ENCODE measurements around the gene NR2C2.

DNA sequence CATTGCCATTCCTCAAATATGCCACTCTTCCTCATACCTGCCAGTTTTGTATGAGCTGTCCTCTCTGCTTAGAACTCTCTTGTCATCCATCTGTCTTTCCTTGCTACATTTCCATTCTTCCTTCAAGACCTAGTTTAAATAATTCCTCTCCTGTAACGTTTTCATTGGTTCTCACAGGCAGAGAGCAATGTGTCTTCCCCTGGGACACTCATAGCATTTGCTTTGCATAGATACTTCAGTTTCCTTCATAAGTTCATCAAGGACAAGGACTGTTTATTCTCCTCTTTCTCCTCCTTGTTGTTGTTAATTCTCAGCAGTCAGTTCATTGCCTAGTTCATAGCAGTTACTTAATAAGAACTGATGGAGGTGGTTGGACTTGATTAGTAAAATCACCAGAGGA, 10.5 kb downstream of the NR2C2 start:
- TF ChIP-seq, protein P1, sequence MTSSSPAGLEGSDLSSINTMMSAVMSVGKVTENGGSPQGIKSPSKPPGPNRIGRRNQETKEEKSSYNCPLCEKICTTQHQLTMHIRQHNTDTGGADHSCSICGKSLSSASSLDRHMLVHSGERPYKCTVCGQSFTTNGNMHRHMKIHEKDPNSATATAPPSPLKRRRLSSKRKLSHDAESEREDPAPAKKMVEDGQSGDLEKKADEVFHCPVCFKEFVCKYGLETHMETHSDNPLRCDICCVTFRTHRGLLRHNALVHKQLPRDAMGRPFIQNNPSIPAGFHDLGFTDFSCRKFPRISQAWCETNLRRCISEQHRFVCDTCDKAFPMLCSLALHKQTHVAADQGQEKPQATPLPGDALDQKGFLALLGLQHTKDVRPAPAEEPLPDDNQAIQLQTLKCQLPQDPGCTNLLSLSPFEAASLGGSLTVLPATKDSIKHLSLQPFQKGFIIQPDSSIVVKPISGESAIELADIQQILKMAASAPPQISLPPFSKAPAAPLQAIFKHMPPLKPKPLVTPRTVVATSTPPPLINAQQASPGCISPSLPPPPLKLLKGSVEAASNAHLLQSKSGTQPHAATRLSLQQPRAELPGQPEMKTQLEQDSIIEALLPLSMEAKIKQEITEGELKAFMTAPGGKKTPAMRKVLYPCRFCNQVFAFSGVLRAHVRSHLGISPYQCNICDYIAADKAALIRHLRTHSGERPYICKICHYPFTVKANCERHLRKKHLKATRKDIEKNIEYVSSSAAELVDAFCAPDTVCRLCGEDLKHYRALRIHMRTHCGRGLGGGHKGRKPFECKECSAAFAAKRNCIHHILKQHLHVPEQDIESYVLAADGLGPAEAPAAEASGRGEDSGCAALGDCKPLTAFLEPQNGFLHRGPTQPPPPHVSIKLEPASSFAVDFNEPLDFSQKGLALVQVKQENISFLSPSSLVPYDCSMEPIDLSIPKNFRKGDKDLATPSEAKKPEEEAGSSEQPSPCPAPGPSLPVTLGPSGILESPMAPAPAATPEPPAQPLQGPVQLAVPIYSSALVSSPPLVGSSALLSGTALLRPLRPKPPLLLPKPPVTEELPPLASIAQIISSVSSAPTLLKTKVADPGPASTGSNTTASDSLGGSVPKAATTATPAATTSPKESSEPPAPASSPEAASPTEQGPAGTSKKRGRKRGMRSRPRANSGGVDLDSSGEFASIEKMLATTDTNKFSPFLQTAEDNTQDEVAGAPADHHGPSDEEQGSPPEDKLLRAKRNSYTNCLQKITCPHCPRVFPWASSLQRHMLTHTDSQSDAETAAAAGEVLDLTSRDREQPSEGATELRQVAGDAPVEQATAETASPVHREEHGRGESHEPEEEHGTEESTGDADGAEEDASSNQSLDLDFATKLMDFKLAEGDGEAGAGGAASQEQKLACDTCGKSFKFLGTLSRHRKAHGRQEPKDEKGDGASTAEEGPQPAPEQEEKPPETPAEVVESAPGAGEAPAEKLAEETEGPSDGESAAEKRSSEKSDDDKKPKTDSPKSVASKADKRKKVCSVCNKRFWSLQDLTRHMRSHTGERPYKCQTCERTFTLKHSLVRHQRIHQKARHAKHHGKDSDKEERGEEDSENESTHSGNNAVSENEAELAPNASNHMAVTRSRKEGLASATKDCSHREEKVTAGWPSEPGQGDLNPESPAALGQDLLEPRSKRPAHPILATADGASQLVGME (CRISPR knock-in tag; IDR thresholded peaks at IDR 0.05), result no peak
- TF ChIP-seq, protein P2, sequence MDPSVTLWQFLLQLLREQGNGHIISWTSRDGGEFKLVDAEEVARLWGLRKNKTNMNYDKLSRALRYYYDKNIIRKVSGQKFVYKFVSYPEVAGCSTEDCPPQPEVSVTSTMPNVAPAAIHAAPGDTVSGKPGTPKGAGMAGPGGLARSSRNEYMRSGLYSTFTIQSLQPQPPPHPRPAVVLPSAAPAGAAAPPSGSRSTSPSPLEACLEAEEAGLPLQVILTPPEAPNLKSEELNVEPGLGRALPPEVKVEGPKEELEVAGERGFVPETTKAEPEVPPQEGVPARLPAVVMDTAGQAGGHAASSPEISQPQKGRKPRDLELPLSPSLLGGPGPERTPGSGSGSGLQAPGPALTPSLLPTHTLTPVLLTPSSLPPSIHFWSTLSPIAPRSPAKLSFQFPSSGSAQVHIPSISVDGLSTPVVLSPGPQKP (CRISPR knock-in tag; IDR thresholded peaks at IDR 0.05), result no peak
- TF ChIP-seq RAD51 (IDR thresholded peaks at IDR 0.05; ENCODE audit: borderline replicate concordance, low read depth) (no peak), ETV6 (IDR thresholded peaks at IDR 0.05; ENCODE audit: borderline replicate concordance in 1 of 2, low read depth in 2 of 2, low read length in 1 of 2) (no peak), ETV6 (CRISPR knock-in tag; IDR thresholded peaks at IDR 0.05; ENCODE audit: borderline replicate concordance) (no peak), POLR2A (conservative IDR thresholded peaks at IDR 0.05) (no peak), ZNF384 (IDR thresholded peaks at IDR 0.05; ENCODE audit: low read depth, low read length) (no peak), CEBPB (tag; IDR thresholded peaks at IDR 0.05) (no peak), SETDB1 (IDR thresholded peaks at IDR 0.05; ENCODE audit: low read length) (no peak), EP300 (IDR thresholded peaks at IDR 0.05; ENCODE audit: low read length) (no peak), RBM22 (IDR thresholded peaks at IDR 0.05; ENCODE audit: low read depth, low read length, poor library complexity, severe bottlenecking) (no peak), RCOR1 (IDR thresholded peaks at IDR 0.05; ENCODE audit: borderline replicate concordance in 1 of 2, low read depth in 2 of 2, low read length in 2 of 2) (no peak), LCOR (CRISPR knock-in tag; IDR thresholded peaks at IDR 0.05) (no peak)
